ENCODE results near the gene KIAA0232. TPM values are rescaled to one million over a fixed set of nuclear protein-coding genes. Genes with fewer than 3 reads are reported as not detected.

Gene KIAA0232
- total and polyA plus RNA-seq, 2 of the 8 experiments (the other 6 are each of a cell fraction or from before 2014, with no cell fraction given), result 5.6 to 23.3 TPM

- TF ChIP-seq, protein P1, sequence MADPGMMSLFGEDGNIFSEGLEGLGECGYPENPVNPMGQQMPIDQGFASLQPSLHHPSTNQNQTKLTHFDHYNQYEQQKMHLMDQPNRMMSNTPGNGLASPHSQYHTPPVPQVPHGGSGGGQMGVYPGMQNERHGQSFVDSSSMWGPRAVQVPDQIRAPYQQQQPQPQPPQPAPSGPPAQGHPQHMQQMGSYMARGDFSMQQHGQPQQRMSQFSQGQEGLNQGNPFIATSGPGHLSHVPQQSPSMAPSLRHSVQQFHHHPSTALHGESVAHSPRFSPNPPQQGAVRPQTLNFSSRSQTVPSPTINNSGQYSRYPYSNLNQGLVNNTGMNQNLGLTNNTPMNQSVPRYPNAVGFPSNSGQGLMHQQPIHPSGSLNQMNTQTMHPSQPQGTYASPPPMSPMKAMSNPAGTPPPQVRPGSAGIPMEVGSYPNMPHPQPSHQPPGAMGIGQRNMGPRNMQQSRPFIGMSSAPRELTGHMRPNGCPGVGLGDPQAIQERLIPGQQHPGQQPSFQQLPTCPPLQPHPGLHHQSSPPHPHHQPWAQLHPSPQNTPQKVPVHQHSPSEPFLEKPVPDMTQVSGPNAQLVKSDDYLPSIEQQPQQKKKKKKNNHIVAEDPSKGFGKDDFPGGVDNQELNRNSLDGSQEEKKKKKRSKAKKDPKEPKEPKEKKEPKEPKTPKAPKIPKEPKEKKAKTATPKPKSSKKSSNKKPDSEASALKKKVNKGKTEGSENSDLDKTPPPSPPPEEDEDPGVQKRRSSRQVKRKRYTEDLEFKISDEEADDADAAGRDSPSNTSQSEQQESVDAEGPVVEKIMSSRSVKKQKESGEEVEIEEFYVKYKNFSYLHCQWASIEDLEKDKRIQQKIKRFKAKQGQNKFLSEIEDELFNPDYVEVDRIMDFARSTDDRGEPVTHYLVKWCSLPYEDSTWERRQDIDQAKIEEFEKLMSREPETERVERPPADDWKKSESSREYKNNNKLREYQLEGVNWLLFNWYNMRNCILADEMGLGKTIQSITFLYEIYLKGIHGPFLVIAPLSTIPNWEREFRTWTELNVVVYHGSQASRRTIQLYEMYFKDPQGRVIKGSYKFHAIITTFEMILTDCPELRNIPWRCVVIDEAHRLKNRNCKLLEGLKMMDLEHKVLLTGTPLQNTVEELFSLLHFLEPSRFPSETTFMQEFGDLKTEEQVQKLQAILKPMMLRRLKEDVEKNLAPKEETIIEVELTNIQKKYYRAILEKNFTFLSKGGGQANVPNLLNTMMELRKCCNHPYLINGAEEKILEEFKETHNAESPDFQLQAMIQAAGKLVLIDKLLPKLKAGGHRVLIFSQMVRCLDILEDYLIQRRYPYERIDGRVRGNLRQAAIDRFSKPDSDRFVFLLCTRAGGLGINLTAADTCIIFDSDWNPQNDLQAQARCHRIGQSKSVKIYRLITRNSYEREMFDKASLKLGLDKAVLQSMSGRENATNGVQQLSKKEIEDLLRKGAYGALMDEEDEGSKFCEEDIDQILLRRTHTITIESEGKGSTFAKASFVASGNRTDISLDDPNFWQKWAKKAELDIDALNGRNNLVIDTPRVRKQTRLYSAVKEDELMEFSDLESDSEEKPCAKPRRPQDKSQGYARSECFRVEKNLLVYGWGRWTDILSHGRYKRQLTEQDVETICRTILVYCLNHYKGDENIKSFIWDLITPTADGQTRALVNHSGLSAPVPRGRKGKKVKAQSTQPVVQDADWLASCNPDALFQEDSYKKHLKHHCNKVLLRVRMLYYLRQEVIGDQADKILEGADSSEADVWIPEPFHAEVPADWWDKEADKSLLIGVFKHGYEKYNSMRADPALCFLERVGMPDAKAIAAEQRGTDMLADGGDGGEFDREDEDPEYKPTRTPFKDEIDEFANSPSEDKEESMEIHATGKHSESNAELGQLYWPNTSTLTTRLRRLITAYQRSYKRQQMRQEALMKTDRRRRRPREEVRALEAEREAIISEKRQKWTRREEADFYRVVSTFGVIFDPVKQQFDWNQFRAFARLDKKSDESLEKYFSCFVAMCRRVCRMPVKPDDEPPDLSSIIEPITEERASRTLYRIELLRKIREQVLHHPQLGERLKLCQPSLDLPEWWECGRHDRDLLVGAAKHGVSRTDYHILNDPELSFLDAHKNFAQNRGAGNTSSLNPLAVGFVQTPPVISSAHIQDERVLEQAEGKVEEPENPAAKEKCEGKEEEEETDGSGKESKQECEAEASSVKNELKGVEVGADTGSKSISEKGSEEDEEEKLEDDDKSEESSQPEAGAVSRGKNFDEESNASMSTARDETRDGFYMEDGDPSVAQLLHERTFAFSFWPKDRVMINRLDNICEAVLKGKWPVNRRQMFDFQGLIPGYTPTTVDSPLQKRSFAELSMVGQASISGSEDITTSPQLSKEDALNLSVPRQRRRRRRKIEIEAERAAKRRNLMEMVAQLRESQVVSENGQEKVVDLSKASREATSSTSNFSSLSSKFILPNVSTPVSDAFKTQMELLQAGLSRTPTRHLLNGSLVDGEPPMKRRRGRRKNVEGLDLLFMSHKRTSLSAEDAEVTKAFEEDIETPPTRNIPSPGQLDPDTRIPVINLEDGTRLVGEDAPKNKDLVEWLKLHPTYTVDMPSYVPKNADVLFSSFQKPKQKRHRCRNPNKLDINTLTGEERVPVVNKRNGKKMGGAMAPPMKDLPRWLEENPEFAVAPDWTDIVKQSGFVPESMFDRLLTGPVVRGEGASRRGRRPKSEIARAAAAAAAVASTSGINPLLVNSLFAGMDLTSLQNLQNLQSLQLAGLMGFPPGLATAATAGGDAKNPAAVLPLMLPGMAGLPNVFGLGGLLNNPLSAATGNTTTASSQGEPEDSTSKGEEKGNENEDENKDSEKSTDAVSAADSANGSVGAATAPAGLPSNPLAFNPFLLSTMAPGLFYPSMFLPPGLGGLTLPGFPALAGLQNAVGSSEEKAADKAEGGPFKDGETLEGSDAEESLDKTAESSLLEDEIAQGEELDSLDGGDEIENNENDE (IDR thresholded peaks at IDR 0.05; ENCODE audit: insufficient replicate concordance, low read length), result no peak
- TF ChIP-seq HDAC6 (IDR thresholded peaks at IDR 0.05; ENCODE audit: low read depth, low read length) (no peak), SP2 (IDR thresholded peaks at IDR 0.05; ENCODE audit: low read length) (no peak), BCL11A (IDR thresholded peaks at IDR 0.05; ENCODE audit: low read depth in 2 of 2, low read length in 2 of 2) (no peak), SP1 (IDR thresholded peaks at IDR 0.05; ENCODE audit: low read depth, low read length) (no peak)
Observed at GRCh38 chr4:6824071-6824470, 41.5 kb downstream of the KIAA0232 start (continued).

All from H1 (cell line).